ENCODE data around the gene LBX1. TPM values are rescaled to one million over a fixed set of nuclear protein-coding genes. Genes with fewer than 3 reads are reported as not detected.
"Not testable (repeated sequence)": the region's sequence is repeated elsewhere in the genome, so short reads cannot be mapped to it uniquely, and the experiment has no call there.

LBX1 gene
- total RNA-seq, 2 experiments from 2014 or later: not detected

GRCh38 chr10:101214446-101215396 is 14.5 kb downstream of the LBX1 start:
- Mint-ChIP-seq H3K9me3 (no peaks in the 10 kb centered on the region), H3K27me3 (ENCODE audit: low read depth) (peaks cover 72% of the 10 kb centered on the region), H3K4me3 (peak overlapping the region; percentile 55), H3K36me3 (ENCODE audit: low read depth) (no peaks in the 10 kb centered on the region), H3K27ac (no peak overlapping the region), H3K4me1 (ENCODE audit: low read depth) (peaks cover 32% of the 10 kb centered on the region)
- intact Hi-C loops (cut with micrococcal nuclease): loop anchor here (1.0 to 5.0 kb wide), 7 partner anchors 24 to 566 kb away; no protein-coding TSS in a partner anchor
- CTCF ChIA-PET: interaction anchor here (0.6 to 6.4 kb wide), 64 partner anchors 9 to 570 kb away, joined by 3 to 75 read pairs (median 4); partner anchors contain the start of gene FBXW4
- peak; percentile 81 for DNase-seq

- intact Hi-C loops (cut with micrococcal nuclease): no loop called here
- peaks cover 30% of the 10 kb centered on the region for H3K27me3 Mint-ChIP-seq (ENCODE audit: low read depth)
- CTCF ChIA-PET: interaction anchor here (0.6 to 2.2 kb wide), 3 partner anchors 10 to 233 kb away, joined by 3 to 7 read pairs (median 3); no protein-coding TSS in a partner anchor
- DNase-seq: no peak
- no peaks in the 10 kb centered on the region for H3K4me1 Mint-ChIP-seq (ENCODE audit: low read depth)
- H3K36me3 Mint-ChIP-seq (ENCODE audit: low read depth): no peaks in the 10 kb centered on the region
- no peaks in the 10 kb centered on the region for H3K9me3 Mint-ChIP-seq
- no peak overlapping the region for H3K4me3 Mint-ChIP-seq
- no peak overlapping the region for H3K27ac Mint-ChIP-seq
Observed at GRCh38 chr10:101208543-101208942, 20.7 kb downstream of the LBX1 start.

GRCh38 chr10:101207026-101207425 is 22.2 kb downstream of the LBX1 start:
- Mint-ChIP-seq H3K4me3 (no peak overlapping the region), H3K27me3 (ENCODE audit: low read depth) (peaks cover 28% of the 10 kb centered on the region), H3K27ac (no peak overlapping the region), H3K9me3 (no peaks in the 10 kb centered on the region), H3K36me3 (ENCODE audit: low read depth) (no peaks in the 10 kb centered on the region), H3K4me1 (ENCODE audit: low read depth) (no peaks in the 10 kb centered on the region)
- intact Hi-C loops (cut with micrococcal nuclease): no loop called here
- CTCF ChIA-PET: interaction anchor here (0.5 to 1.9 kb wide), 3 partner anchors 33 to 307 kb away, joined by 3 to 5 read pairs (median 4); no protein-coding TSS in a partner anchor
- no peak for DNase-seq

- H3K27me3 Mint-ChIP-seq (ENCODE audit: low read depth); intact Hi-C loops (cut with micrococcal nuclease); H3K4me1 Mint-ChIP-seq (ENCODE audit: low read depth); H3K27ac Mint-ChIP-seq; DNase-seq; H3K4me3 Mint-ChIP-seq; H3K36me3 Mint-ChIP-seq (ENCODE audit: low read depth); H3K9me3 Mint-ChIP-seq: not testable (repeated sequence)
- CTCF ChIA-PET: interaction anchor here (0.7 to 1.7 kb wide), 3 partner anchors 11 to 367 kb away, joined by 3 to 4 read pairs (median 4); no protein-coding TSS in a partner anchor
Observed at GRCh38 chr10:101202667-101203066, 26.6 kb downstream of the LBX1 start.

- DNase-seq; H3K27me3 Mint-ChIP-seq (ENCODE audit: low read depth); H3K27ac Mint-ChIP-seq; intact Hi-C loops (cut with micrococcal nuclease); H3K9me3 Mint-ChIP-seq; H3K36me3 Mint-ChIP-seq (ENCODE audit: low read depth); H3K4me1 Mint-ChIP-seq (ENCODE audit: low read depth); H3K4me3 Mint-ChIP-seq: not testable (repeated sequence)
- CTCF ChIA-PET: interaction anchor here (0.6 to 0.7 kb wide), 2 partner anchors 10 to 12 kb away, joined by 3 read pairs; no protein-coding TSS in a partner anchor
Observed at GRCh38 chr10:101198326-101198977, 30.8 kb downstream of the LBX1 start.

GRCh38 chr10:101195921-101196320 is 33.3 kb downstream of the LBX1 start:
- no peak overlapping the region for H3K4me3 Mint-ChIP-seq

GRCh38 chr10:101189461-101190401 is 39.5 kb downstream of the LBX1 start:
- CTCF ChIA-PET: interaction anchor here (1.3 kb wide), 1 partner anchor 24 kb away, joined by 5 read pairs; no protein-coding TSS in a partner anchor
- H3K4me3 Mint-ChIP-seq: no peak overlapping the region
- peaks cover 5% of the 10 kb centered on the region for H3K4me1 Mint-ChIP-seq (ENCODE audit: low read depth)
- no peaks in the 10 kb centered on the region for H3K9me3 Mint-ChIP-seq
- H3K36me3 Mint-ChIP-seq (ENCODE audit: low read depth): no peaks in the 10 kb centered on the region
- peaks cover 3% of the 10 kb centered on the region for H3K27me3 Mint-ChIP-seq (ENCODE audit: low read depth)
- DNase-seq: no peak
- no peak overlapping the region for H3K27ac Mint-ChIP-seq
- intact Hi-C loops (cut with micrococcal nuclease): no loop called here

More at GRCh38 chr10:101195921-101196320, 33.3 kb downstream of the LBX1 start:
- intact Hi-C loops (cut with micrococcal nuclease): no loop called here
- H3K36me3 Mint-ChIP-seq (ENCODE audit: low read depth): no peaks in the 10 kb centered on the region
- no peak for DNase-seq
- H3K4me1 Mint-ChIP-seq (ENCODE audit: low read depth): no peaks in the 10 kb centered on the region
- CTCF ChIA-PET: no interaction called here
- peaks cover 7% of the 10 kb centered on the region for H3K27me3 Mint-ChIP-seq (ENCODE audit: low read depth)
- no peaks in the 10 kb centered on the region for H3K9me3 Mint-ChIP-seq
- H3K27ac Mint-ChIP-seq: no peak overlapping the region

GRCh38 chr10:101188942-101189341 is 40.3 kb downstream of the LBX1 start:
- Mint-ChIP-seq H3K36me3 (ENCODE audit: low read depth) (no peaks in the 10 kb centered on the region), H3K27ac (no peak overlapping the region), H3K4me1 (ENCODE audit: low read depth) (peaks cover 5% of the 10 kb centered on the region), H3K4me3 (no peak overlapping the region), H3K27me3 (ENCODE audit: low read depth) (peaks cover 3% of the 10 kb centered on the region), H3K9me3 (no peaks in the 10 kb centered on the region)
- DNase-seq: no peak
- CTCF ChIA-PET: interaction anchor here (1.3 kb wide), 1 partner anchor 25 kb away, joined by 5 read pairs; no protein-coding TSS in a partner anchor
- intact Hi-C loops (cut with micrococcal nuclease): no loop called here

- no peak for DNase-seq
- intact Hi-C loops (cut with micrococcal nuclease): no loop called here
- Mint-ChIP-seq H3K27me3 (ENCODE audit: low read depth) (peaks cover 12% of the 10 kb centered on the region), H3K36me3 (ENCODE audit: low read depth) (no peaks in the 10 kb centered on the region), H3K4me3 (no peak overlapping the region), H3K27ac (no peak overlapping the region), H3K9me3 (no peaks in the 10 kb centered on the region), H3K4me1 (ENCODE audit: low read depth) (no peaks in the 10 kb centered on the region)
- CTCF ChIA-PET: no interaction called here
Observed at GRCh38 chr10:101183458-101184183, 45.6 kb downstream of the LBX1 start.

GRCh38 chr10:101182936-101183335 is 46.3 kb downstream of the LBX1 start:
- no peak for DNase-seq
- CTCF ChIA-PET: interaction anchor here (0.8 to 2.4 kb wide), 3 partner anchors 21 to 57 kb away, joined by 3 to 9 read pairs (median 8); no protein-coding TSS in a partner anchor
- intact Hi-C loops (cut with micrococcal nuclease): no loop called here
- Mint-ChIP-seq H3K9me3 (no peaks in the 10 kb centered on the region), H3K27ac (no peak overlapping the region), H3K4me1 (ENCODE audit: low read depth) (no peaks in the 10 kb centered on the region), H3K4me3 (no peak overlapping the region), H3K36me3 (ENCODE audit: low read depth) (no peaks in the 10 kb centered on the region), H3K27me3 (ENCODE audit: low read depth) (peaks cover 16% of the 10 kb centered on the region)

Measured in activated naive CD4-positive, alpha-beta T cell treated with anti-CD3 and anti-CD28 coated beads for 36 hours (primary cell).